AG10803 (cell line): Measurements from ENCODE around the gene EIF3M.

Source experiments
- DNase-seq: peaks from one replicate; pipeline ENCODE4 v3.0.0; 2010; ENCODE audit warnings: low read depth
- H3K4me3 ChIP-seq: 2 replicates; pipeline ENCODE4 v1.5.1; 2011; ENCODE audit warnings: mild to moderate bottlenecking, low read length, control low read depth
- CTCF ChIP-seq: conservative IDR thresholded peaks from 2 replicates; pipeline ENCODE4 v1.5.1; 2011; ENCODE audit warnings: mild to moderate bottlenecking, low read length, control low read depth, inconsistent platforms

EIF3M gene

GRCh38 chr11:32615422-32615821, 31.8 kb downstream of the EIF3M start:
- TF ChIP-seq CTCF, result peak; percentile 21
- H3K4me3 ChIP-seq, result no peak overlapping the region
- peak; percentile 3 for DNase-seq

- no peak for DNase-seq
- H3K4me3 ChIP-seq, result no peak overlapping the region
- no peak for TF ChIP-seq CTCF
These were observed 33.3 kb downstream of the EIF3M start for GRCh38 chr11:32616903-32617302.

- no peak for TF ChIP-seq CTCF
- no peak for DNase-seq
- no peak overlapping the region for H3K4me3 ChIP-seq
These were observed 47.2 kb downstream of the EIF3M start for GRCh38 chr11:32630844-32631243.

- no peak for TF ChIP-seq CTCF
- DNase-seq, result no peak
- H3K4me3 ChIP-seq, result no peak overlapping the region
These were observed 52.2 kb downstream of the EIF3M start for GRCh38 chr11:32635819-32636218.

- DNase-seq, result no peak
- TF ChIP-seq CTCF, result no peak
- no peak overlapping the region for H3K4me3 ChIP-seq
These were observed 57.7 kb downstream of the EIF3M start for GRCh38 chr11:32641361-32641760.

GRCh38 chr11:32643526-32643925, 59.9 kb downstream of the EIF3M start:
- TF ChIP-seq CTCF, result no peak
- no peak overlapping the region for H3K4me3 ChIP-seq
- DNase-seq, result no peak
